ENCODE measurements around the gene PON2.

PON2 gene

GRCh38 chr7:95368235-95368634 lies 66.6 kb downstream of the PON2 start:
- no peak overlapping the region for H3K4me3 ChIP-seq (ENCODE audit: low read length)
- no peak for TF ChIP-seq CTCF (conservative IDR thresholded peaks at IDR 0.05; ENCODE audit: low read depth, low read length)
- no peak for DNase-seq (ENCODE audit: low read depth)

- no peak for TF ChIP-seq CTCF (conservative IDR thresholded peaks at IDR 0.05; ENCODE audit: low read depth, low read length)
- no peak overlapping the region for H3K4me3 ChIP-seq (ENCODE audit: low read length)
- DNase-seq (ENCODE audit: low read depth), result no peak
Measured at GRCh38 chr7:95367606-95368005, 67.2 kb downstream of the PON2 start.

GRCh38 chr7:95365151-95365550 lies 69.7 kb downstream of the PON2 start:
- DNase-seq (ENCODE audit: low read depth), result no peak
- H3K4me3 ChIP-seq (ENCODE audit: low read length), result no peak overlapping the region
- no peak for TF ChIP-seq CTCF (conservative IDR thresholded peaks at IDR 0.05; ENCODE audit: low read depth, low read length)

- H3K4me3 ChIP-seq (ENCODE audit: low read length), result no peak overlapping the region
- DNase-seq (ENCODE audit: low read depth), result no peak
- no peak for TF ChIP-seq CTCF (conservative IDR thresholded peaks at IDR 0.05; ENCODE audit: low read depth, low read length)
Measured at GRCh38 chr7:95357623-95358022, 77.2 kb downstream of the PON2 start.

All from retinal pigment epithelial cell (primary cell).